Activated T-helper 1 cell treated with Interleukin-2 at 50 U/mL for 16 hours (primary cell): ENCODE data around the gene TCF7.
A peak's percentile ranks its signal among the peaks of the same experiment; 100 is the strongest.
"Not testable (repeated sequence)": the region's sequence is repeated elsewhere in the genome, so short reads cannot be mapped to it uniquely, and the experiment has no call there.

ENCODE experiments used
- DNase-seq: peaks from one replicate; pipeline ENCODE4 v3.0.0-alpha.2; 2020; ENCODE audit warnings: low read depth

TCF7 gene

DNA sequence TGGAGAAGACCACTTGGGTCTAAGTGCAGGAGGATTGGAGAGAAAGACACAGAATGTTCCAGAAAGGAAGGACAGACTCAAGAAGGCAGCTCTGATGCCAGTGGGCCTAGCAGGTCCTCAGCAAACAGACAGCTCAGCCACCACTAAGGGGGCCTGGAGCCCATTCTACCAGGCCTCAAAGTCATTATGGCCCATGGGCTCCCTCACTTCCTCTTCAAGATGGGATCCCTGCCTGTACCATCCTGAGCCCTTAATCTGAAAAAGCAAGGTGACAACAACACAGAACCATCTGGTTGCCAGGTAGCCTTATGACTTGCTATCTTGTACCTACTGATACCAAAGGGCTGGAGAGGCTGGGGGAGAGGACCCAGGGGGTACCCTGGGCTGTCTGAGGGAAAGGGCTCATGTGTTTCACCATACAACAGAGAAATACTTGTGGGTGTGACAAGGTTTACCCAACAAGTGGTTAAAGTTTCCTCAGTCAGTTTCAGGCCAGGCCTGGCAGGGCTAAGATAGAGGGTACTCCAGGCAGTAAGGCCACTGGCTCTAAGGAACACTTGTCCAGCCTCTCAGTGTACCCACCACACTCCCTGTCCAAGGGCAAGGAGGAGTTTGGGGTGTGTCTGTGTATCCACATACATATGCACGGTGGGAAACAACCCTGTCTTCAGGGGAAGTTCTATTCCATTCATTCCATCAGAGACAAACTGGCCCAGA is 30.7 kb downstream of the TCF7 start:
- no peak for DNase-seq

DNA sequence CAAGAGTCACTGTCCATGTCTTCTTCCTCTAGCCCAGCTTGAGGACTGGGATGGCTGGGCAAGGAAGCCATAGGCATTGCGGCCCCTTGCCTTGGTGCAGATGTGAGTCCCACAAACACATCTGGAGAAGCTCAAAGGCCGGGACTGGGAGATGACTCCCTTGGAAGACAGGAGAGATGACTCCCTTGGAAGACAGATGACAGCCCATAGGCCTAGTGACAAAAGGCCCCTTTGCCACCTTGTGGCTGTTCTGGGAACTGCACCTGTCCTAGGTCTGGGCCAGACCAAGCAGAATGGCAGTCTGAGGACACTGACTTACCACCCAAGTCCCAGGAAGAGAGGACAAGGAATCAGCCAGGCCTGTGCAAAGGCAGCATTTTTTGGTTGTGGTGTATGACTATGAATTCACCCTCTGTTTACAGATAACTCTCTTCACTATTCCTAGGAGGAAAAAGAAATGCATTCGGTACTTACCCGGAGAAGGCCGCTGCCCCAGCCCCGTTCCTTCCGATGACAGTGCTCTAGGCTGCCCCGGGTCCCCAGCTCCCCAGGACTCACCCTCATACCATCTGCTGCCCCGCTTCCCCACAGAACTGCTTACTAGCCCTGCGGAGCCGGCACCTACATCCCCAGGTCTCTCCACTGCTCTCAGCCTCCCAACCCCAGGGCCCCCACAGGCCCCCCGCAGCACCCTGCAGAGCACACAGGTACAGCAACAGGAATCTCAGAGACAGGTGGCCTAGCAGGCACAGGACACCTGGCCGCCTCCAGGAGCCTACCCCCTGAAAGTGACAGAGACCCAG is 31.5 kb downstream of the TCF7 start:
- peak; percentile 71 for DNase-seq

DNA sequence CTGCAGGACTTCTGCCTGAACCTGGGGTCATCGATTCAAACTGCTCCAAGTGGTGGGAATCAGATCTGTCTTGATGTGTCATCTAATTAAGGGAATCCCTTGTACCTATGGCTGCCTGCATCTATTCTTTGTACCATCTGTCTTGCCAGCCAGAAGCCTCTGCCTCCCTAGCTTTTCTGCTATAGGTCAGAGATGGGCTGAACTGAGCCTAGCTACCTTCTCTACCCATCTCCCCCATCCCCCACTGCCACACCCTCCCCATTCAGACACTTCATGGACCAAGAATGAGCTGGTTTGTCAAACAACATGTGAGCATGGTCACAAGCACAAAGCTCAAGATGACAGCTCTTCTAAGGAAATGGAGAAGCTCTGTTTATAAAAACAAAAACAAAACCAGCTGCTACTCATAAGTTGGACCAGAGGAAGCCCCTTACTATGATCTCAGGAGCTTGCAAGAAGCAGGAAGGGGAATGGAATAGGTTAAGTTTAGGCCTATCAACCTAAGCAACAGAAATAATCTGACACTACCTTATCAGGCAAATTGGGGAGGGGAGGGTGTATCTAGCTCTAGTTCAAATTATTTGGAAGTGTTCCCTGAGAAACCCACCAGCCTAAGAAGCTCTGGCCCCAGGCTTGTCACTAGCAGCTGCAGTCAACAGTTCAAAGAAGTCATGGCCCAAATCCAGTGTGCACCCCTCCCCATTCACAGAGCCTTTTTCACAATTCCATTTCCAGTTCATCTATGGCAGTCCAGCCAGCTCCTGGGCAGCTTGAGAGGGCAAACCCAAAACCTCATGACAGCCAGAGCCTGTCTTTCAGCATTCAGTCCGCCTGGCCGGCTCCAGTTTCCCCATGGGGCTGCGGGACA is 32.4 kb downstream of the TCF7 start:
- DNase-seq, result no peak

DNA sequence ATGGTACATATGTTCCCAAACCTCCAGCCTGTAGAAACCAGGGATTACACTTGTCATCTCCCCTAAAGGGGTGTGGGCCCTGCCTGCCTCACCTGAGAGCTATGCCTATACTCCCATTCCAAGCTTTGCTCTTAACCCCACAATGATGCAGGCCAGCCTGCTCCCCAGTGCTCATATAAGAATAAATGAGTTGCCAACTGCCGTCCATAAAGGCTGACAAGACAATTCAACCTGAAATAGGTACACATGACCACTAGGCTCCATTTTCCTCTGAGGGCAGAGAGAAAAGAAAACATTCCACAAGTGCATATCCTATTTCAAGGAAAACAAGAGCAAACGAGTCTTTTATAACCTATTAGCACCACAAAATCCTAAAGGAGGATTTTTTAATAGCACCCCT is 33.8 kb downstream of the TCF7 start:
- DNase-seq, result no peak

DNA sequence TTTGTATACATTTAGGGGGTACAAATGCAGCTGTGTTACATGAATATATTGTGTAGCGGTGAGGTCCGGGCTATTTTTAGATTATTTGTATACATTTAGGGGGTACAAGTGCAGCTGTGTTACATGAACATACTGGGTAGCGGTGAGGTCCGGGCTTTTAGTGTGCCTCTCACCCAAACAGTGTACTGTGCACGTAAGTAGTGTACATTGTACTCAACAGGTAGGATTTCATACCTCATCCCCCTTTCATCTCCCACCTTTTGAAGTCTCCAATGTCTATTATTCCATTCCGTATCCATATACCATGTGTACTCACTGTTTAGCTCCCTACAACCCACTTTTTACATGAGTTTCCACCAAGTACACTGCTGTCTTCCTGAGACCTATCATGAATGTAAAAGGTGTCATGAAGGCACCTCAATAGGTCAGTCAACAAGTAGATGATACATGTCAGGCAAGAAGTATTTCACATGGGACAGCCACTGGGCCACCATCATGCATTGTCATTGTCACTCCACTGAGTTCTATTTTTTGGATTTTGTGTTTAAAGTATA is 34.6 kb downstream of the TCF7 start:
- DNase-seq, result no peak

DNA sequence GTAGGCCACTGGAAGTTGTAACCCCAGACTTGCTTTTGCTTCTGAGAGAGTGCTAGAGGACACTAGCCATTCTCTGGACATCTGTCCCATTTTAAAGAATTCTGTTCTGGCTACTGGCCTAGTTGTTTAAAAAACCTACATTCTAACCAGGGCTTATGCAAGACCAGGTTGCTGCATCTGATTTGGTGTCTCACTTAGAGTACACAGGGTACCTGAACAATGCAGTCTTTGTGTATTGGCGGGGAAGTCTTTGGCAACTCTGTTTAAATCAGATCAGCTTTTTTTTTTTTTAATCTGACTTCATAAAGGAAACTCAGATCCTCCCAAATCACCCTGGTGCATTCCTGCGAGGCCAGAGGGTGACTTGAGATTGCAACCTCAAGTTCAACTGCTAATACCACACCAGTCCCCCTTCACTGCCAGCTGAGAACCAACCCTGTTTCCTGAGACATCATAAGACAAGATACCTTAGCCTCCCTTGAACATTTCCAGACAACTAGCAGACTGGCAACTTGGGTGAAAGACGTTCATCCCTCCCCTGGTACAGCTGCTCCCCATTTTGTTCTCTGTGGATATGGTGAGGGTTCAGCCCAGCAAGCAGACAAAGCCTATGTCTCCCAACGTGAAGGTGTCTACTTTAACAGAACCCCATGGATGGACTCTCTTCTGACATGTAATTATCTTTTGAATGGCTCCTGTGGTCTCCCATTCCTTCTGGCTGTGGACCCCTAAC is 35.3 kb downstream of the TCF7 start:
- DNase-seq, result no peak

DNA sequence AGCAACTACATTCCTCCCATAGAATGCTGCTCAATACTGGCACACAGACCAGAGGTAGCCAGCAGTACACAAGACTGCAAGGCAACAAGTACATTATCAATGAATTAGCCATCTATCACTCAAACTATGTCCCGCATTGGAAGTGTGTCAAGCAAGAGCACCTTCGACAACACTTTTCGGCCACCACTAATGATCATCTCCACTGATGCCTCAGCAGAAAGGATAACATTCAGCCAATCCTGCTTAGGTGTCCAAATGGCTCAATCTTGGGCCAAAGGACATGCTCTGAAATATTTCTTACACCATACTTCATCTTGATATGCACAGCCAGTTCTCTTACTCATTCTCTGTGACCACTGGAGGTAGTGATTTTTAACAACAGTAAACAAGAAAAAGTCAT is 37.2 kb downstream of the TCF7 start:
- DNase-seq, result no peak

DNA sequence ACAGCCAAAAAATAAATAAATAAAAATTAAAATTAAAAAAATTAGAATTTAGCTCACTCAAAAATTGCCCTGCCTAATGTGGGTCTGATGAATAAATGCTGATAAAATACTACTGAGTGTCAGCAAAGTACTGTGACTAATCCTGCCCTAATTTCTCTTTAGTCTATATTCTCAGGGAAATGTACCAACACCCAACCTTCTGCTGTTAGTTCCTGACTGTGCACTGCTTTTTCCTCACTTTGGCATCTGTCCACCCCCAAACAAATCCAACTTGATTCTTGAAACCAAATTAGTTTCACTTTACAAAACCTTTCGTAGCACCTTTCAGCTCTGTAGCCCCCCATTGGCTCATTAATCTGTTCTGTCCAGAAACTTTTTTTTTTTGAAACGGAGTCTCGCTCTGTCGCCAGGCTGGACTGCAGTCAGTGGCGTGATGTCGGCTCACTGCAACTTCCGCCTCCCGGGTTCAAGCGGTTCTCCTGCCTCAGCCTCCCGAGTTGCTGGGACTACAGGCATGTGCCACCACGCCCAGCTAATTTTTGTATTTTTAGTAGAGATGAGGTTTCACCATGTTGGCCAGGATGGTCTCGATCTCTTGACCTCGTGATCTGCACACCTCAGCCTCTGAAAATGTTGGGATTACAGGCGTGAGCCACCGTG is 37.8 kb downstream of the TCF7 start:
- not testable (repeated sequence) for DNase-seq

DNA sequence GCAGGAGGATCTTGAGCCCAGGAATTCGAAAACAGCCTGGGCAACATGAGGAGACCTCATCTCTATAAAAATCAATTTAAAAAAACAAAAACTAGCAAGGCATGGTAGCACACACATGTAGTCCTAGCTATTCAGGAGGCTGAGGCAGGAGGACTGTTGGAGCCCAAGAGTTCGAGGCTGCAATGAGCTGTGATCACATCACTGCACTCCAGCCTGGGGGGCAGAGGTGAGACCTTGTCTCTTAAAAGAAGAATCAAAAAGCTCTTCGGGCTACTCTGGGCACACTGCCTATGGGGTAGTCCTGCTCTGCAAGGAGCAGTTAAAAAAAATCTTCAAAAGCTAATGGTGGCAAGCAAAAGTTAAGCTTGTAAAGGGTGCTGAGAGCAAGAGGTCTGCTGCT is 38.8 kb downstream of the TCF7 start:
- no peak for DNase-seq

DNA sequence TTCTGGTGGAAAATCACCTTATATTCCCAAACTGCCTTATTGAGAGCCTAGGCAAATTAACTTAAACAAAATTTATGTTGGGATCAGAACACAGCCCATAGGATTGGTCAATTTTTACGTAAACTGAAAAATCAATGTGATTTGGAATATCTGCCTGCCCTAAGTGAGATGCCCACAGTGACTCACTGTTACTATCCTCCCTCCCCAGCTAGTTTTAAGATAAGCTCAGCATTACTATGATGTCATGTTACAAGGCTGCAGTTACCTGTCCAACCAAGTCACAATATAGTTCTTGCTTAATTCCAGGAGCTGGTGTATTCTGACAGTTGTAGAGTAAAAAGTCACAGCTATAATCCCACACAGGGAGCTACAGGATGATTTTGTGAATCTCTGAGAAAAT is 39.2 kb downstream of the TCF7 start:
- DNase-seq, result no peak

DNA sequence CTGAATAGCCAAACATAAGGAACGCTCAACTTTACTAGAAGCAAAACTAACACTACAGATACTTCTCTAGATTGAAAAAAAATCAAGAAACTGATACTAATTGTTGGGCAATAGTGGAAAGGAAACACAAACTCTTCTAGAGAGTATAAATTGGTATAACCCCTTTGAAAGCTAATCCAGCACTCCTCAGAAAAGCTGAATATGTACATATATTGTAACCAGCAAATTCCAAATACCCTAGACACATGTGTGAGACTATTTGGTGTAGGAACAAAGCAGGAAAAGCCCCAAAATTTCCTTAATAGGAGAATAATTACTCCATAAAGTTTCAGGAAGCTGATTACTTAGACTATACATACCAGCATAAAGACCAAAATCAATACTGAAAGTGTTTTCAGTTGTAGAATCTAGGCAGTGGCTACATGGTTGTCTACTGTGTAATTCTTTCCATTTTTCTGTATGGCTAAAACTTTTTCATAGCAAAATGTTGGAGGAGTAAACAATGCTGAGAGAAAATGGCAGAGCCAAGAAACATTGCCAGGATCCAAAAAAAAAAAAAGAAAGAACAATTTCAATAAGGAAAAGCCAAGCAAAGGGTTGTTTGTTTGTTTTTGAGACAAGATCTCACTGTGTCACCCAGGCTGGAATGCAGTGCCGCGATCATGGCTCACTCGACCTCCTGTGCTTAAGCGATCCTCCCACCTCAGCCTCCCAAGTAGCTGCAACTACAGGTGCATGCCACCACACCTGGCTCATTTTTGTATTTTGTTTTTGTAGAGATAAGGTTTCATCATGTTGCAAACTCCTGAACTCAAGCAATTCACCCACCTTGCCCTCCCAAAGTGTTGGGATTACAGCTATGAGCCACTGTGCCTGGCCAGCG is 47.3 kb downstream of the TCF7 start:
- no peak for DNase-seq

DNA sequence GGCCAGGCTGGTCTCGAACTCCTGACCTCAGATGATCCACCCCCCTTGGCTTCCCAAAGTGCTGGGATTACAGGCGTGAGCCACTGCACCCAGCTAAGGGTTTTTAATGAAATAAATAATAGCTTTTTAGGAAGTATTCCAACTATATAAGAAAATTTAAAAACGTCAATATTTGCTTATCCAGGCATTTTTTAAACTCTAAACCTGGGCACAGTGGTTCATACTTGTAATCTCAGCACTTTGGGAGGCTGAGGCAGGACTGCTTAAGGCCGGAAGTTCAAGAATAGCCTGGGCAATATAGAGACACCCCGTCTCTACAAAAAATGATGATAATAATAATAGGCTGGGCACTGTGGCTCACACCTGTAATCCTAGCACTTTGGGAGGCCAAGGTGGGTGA is 48.1 kb downstream of the TCF7 start:
- no peak for DNase-seq

DNA sequence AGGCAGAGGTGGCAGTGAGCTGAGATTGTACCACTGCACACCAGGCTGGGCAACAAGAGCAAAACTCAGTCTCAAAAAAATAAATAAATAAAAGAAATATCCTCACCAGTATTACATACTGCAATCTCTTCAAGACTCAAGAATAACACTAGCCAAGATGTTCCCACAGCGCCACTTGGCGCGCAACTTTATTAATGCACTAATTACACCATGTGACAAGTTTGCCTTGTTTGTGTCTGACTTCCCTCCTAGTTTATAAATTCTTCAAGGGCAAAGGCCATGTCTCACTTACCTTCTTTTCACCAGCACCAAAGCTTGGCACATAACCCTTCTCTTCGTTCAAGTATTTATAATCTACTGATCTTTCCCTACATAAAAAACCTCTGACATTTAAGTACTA is 57.5 kb downstream of the TCF7 start:
- no peak for DNase-seq

DNA sequence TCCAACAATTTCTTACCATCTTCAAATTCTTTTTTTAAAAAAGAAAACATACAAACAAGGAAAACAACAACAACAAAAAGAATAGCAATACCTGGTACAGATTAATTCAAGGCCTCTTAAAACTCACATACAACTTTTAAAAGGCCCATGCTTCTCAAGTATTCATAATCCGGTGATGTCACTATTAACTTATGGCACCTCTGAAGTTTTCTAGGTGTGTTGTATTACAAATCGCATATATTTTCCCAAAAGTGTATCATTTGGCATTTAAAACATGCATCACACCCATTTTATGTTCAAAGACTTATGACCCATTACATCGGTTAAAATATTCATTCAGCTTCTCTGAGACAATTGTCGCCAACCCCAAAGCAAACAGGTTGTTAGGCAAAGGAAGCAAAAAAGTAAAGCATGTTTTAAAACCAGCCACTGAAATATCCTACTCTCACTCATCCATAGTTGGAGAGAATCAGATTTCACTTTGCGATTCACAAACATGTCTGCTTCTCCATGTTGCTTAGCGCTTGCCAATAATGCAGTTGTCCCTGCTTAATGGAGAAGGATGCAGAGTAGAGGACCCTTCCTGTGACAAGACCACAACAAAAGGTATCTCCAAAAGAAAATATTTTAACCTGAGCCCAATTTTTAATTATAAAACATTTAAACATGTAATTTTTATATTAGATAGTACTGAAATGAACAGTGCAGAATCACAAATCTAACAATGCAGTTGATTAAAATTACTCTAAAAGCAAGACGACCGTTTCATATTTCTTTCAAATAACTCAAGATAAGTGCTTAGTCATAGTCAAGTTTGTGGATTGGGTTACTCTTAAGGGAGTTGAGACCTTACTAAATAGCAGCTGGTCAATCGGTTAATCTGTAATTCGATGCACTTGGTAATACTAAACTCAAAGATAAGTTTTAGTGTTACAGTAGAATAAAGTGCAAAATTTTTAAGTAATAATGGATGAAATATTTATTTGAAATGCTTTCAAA is 60.7 kb downstream of the TCF7 start:
- no peak for DNase-seq

DNA sequence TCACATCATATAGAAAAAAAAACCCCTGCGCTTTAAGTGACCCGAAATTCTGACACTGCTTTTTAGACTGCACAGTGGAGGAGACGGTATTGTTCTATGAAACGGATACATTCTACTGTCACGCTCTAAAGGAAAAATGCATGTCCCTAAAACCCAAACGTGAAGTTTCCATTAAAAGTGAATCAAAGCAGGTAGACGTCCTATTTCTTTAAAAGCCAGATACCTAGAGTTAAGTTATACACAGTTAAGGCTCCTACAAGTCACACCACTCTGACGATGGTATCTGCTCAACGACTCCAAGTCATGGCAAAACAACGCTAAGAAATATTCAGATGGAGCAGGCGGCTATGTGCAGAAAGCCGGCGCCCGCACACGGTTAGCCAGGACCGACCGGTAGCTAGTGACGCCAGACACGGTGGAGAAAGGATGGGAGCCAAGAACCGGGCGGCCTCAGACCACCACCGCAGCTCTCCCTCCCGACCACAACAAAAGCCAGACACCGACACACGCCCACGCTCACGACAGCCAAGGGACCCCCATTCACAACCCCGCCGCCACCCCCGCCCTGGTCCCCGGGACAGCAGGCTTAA is 61.5 kb downstream of the TCF7 start:
- no peak for DNase-seq

DNA sequence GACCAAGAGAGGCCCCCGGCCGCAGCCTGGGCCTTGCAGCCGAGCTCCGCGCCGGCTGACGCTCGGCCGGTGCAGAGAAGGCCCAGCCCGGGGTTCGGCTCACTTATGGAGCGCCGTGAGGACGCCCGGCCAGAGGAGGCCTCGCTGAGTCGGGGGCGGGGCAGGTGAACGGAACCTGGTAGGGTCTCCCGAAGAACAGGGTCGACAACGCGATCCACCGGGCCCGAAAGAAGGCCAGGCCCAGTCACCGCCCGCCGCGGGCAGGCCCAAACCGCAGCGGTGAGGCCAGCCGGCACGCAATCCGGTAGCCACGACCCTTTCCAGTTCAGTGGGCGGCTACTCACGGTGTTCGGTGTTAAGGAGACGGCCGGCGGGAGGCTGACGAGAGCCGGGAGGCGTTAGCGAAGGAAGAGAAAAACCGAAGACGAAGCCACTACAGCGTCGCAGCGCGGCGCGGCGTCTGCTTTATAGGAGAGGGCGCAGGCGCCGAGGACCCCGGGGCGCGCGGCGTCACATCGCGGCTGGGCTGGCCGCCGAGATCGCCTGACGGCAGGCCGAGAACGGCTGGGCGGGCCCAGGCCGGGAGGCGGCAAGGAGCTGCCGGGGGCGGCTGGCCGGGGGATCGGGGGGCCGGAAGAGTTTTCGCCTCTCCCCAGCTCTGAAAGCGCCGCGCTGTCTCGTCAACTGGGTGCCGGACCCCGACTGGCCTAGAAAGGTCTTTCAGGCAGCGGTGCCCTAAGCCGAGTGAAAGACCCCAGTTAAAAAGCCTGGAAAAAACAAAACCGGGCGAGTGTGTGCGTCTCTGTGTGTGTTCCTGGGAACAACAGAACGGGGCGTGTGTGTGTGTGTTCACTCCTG is 62.3 kb downstream of the TCF7 start, which contains the start of gene SKP1:
SKP1 (minus strand) TSS at position 440 of the 858 bp plus-strand sequence. CDS start 2,928 bp downstream, outside the sequence.
- peak; percentile 77 for DNase-seq

DNA sequence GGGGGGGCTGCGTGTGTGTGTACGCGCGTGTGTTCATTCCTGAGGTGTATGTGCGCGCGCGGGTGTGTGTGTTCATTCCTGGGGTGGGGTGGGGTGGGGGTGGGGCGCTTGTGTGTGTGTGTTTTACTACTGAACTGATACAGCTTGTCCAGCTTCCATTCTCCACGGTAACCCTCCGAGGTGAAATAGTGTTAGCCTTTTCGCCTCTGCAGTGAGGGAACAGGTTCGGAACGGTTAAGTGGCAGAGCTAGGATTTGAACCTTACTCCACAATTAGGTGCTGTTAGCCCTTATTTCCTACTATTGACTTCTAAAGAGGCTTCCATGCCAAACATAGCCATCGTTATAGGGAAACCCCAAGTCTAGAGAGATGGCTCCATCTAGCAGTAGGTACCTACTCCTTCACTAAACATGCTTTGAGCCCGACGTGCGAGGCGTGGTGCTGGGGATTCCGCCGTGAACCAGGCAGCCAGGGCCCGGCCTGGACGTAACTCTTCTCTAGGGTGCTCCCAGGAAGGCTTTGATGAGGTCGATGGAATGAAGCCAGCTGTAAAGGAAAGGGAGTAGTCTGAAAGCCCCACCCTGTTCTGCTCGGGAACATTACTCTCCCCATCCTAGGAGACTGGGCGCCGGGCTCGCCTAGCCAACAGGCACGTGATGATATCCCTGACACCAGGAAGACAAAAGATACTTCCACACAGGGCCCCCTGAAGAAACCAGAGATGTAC is 63.1 kb downstream of the TCF7 start:
- no peak for DNase-seq
